SH-SY5Y (cell line): ENCODE measurements around the gene RAPGEF2.

ENCODE experiments used
- GATA2 ChIP-seq: IDR thresholded peaks from 2 replicates; pipeline ENCODE4 v1.6.1; 2011; ENCODE audit warnings: mild to moderate bottlenecking, low read depth, low read length
- GATA3 ChIP-seq: IDR thresholded peaks from 2 replicates; pipeline ENCODE4 v1.6.1; 2011; ENCODE audit warnings: low read depth, mild to moderate bottlenecking, low read length, moderate library complexity

The RAPGEF2 gene

GRCh38 chr4:159144112-159144694, 41.3 kb downstream of the RAPGEF2 start:
- TF ChIP-seq GATA3 (no peak), GATA2 (no peak)

- TF ChIP-seq GATA2 (no peak), GATA3 (no peak)
These were observed 42.6 kb downstream of the RAPGEF2 start for GRCh38 chr4:159145318-159145991.

- TF ChIP-seq GATA3, result no peak
- no peak for TF ChIP-seq GATA2
These were observed 43.1 kb downstream of the RAPGEF2 start for GRCh38 chr4:159145992-159146330.

GRCh38 chr4:159146488-159146887, 43.6 kb downstream of the RAPGEF2 start:
- TF ChIP-seq GATA3 (no peak), GATA2 (no peak)

GRCh38 chr4:159148441-159148840, 45.6 kb downstream of the RAPGEF2 start:
- no peak for TF ChIP-seq GATA3

- no peak for TF ChIP-seq GATA2
These were observed 46.8 kb downstream of the RAPGEF2 start for GRCh38 chr4:159149666-159150065.

- TF ChIP-seq GATA3, result no peak
- TF ChIP-seq GATA2, result no peak
These were observed 47.5 kb downstream of the RAPGEF2 start for GRCh38 chr4:159150396-159150795.

GRCh38 chr4:159150821-159151390, 48.0 kb downstream of the RAPGEF2 start:
- TF ChIP-seq GATA3 (no peak), GATA2 (no peak)

GRCh38 chr4:159151689-159152088, 48.8 kb downstream of the RAPGEF2 start:
- TF ChIP-seq GATA3 (no peak), GATA2 (no peak)

- TF ChIP-seq GATA2 (no peak), GATA3 (no peak)
These were observed 49.3 kb downstream of the RAPGEF2 start for GRCh38 chr4:159152181-159152580.

GRCh38 chr4:159153669-159154068, 50.8 kb downstream of the RAPGEF2 start:
- TF ChIP-seq GATA2 (no peak), GATA3 (no peak)

GRCh38 chr4:159155119-159155518, 52.2 kb downstream of the RAPGEF2 start:
- TF ChIP-seq GATA3 (no peak), GATA2 (no peak)

GRCh38 chr4:159158083-159158617, 55.3 kb downstream of the RAPGEF2 start:
- TF ChIP-seq GATA3 (no peak), GATA2 (no peak)

GRCh38 chr4:159158985-159159384, 56.1 kb downstream of the RAPGEF2 start:
- no peak for TF ChIP-seq GATA3
- no peak for TF ChIP-seq GATA2

- TF ChIP-seq GATA2, result no peak
- no peak for TF ChIP-seq GATA3
These were observed 56.7 kb downstream of the RAPGEF2 start for GRCh38 chr4:159159611-159160010.

- TF ChIP-seq GATA2, result peak; percentile 64; the same call in 1 of the 2 replicates
- peak; percentile 92 for TF ChIP-seq GATA3
These were observed 57.4 kb downstream of the RAPGEF2 start for GRCh38 chr4:159160242-159160641.
